Upper lobe of right lung (tissue), 1 donor: ENCODE data around the gene LIX1. TPM values are rescaled to one million over a fixed set of nuclear protein-coding genes. Genes with fewer than 3 reads are reported as not detected.
A peak's percentile ranks its signal among the peaks of the same experiment; 100 is the strongest.

Experiments used
- ATAC-seq: fragments of 200-7000 bp; cut with Tn5 transposase; one replicate; pipeline ENCODE4 v1.9.1; 2020; ENCODE audit warnings: mild to moderate bottlenecking, moderate library complexity
- DNase-seq: peaks from one replicate; pipeline ENCODE4 v3.0.0-alpha.2; 2020
- H3K27ac ChIP-seq: fragments of 200-600 bp; one replicate; pipeline ENCODE4 v1.8.0; 2022
- H3K27me3 ChIP-seq: fragments of 200-600 bp; one replicate; pipeline ENCODE4 v1.8.0; 2022; ENCODE audit warnings: mild to moderate bottlenecking
- H3K36me3 ChIP-seq: fragments of 200-600 bp; one replicate; pipeline ENCODE4 v1.8.0; 2022
- H3K4me1 ChIP-seq: fragments of 200-600 bp; one replicate; pipeline ENCODE4 v1.8.0; 2022
- H3K4me3 ChIP-seq: fragments of 200-600 bp; one replicate; pipeline ENCODE4 v1.8.0; 2022; ENCODE audit warnings: mild to moderate bottlenecking
- H3K9me3 ChIP-seq: fragments of 200-600 bp; one replicate; pipeline ENCODE4 v1.8.0; 2022
- intact Hi-C: fragments of 100-400 bp; cut with DNase I; formaldehyde crosslinking; loops from one replicate; pipeline ENCODE4 v1.11.0; 2022
- total RNA-seq: library from RNA; stranded (reverse); fragmentation: NEBNext Ultra II Directional; extraction: Animal tissue kit (Norgen Biotek cat#: 25700); gene quantifications from one replicate; pipeline ENCODE4 v1.2.1, GENCODE V29; 2021
- TF ChIP-seq, protein P1 (sequence below): fragments of 200-600 bp; IDR thresholded peaks from one replicate; pipeline ENCODE4 v1.8.0; 2022; ENCODE audit warnings: antibody characterized with exemption
- donor health status: DM: no; HTN: yes; CAD: no; lungs with severe emphysema.

Gene LIX1
- total RNA-seq, 1 donor from 2014 or later: not detected

DNA sequence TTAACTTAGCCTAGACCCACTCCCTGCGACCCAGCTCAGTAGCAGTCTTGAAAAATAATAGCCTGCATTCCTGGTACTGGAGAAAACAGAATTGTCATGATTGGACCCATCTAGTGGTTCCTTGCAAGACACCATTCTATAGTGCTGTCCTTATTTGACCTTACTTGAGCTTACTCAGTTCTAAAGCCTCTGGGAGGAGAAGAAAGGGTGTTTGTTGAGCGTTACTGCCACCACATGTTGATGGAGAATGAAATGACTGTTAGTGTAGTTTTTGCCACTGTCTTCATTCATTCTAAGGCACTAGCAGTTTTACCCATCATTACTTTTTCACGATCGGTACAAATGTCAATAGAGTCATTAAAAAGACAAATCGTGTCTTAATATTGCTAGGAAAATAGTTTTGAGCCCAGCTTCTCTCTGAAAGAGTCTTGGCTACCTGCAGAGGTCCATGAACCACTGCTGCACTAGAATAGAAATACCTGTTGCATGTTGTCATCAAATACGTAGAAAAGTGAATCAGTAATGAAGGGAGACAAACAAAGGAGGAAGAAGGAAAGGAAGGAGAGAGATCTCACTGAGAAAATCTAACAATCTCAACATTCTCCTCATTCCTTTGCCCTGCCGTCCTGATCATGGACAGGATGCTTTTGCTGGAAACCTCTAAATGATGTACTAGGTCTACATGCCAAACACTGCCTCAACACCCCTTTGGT is 96.0 kb downstream of the LIX1 start:
- TF ChIP-seq, protein P1, sequence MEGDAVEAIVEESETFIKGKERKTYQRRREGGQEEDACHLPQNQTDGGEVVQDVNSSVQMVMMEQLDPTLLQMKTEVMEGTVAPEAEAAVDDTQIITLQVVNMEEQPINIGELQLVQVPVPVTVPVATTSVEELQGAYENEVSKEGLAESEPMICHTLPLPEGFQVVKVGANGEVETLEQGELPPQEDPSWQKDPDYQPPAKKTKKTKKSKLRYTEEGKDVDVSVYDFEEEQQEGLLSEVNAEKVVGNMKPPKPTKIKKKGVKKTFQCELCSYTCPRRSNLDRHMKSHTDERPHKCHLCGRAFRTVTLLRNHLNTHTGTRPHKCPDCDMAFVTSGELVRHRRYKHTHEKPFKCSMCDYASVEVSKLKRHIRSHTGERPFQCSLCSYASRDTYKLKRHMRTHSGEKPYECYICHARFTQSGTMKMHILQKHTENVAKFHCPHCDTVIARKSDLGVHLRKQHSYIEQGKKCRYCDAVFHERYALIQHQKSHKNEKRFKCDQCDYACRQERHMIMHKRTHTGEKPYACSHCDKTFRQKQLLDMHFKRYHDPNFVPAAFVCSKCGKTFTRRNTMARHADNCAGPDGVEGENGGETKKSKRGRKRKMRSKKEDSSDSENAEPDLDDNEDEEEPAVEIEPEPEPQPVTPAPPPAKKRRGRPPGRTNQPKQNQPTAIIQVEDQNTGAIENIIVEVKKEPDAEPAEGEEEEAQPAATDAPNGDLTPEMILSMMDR: no peak
- intact Hi-C loops: no loop called here
- Histone ChIP-seq H3K4me3 (no peak overlapping the region), H3K4me1 (no peaks in the 10 kb centered on the region), H3K9me3 (no peaks in the 10 kb centered on the region), H3K27me3 (no peaks in the 10 kb centered on the region), H3K27ac (no peak overlapping the region), H3K36me3 (no peaks in the 10 kb centered on the region)
- DNase-seq: no peak
- no peak for ATAC-seq

- ATAC-seq (peak; percentile 63), DNase-seq (no peak)
- intact Hi-C loops: no loop called here
- TF ChIP-seq, protein P1: peak; percentile 24
- H3K27me3 ChIP-seq: no peaks in the 10 kb centered on the region
- no peak overlapping the region for H3K4me3 ChIP-seq
- no peaks in the 10 kb centered on the region for H3K4me1 ChIP-seq
- no peaks in the 10 kb centered on the region for H3K9me3 ChIP-seq
- no peaks in the 10 kb centered on the region for H3K36me3 ChIP-seq
- no peak overlapping the region for H3K27ac ChIP-seq
Measured at GRCh38 chr5:97044052-97044451, 98.4 kb downstream of the LIX1 start.

- Histone ChIP-seq H3K36me3 (no peaks in the 10 kb centered on the region), H3K4me3 (no peak overlapping the region), H3K4me1 (no peaks in the 10 kb centered on the region), H3K9me3 (no peaks in the 10 kb centered on the region), H3K27ac (peak overlapping the region; percentile 37), H3K27me3 (no peaks in the 10 kb centered on the region)
- DNase-seq (no peak), ATAC-seq (peak; percentile 15)
- TF ChIP-seq, protein P1: no peak
- intact Hi-C loops: no loop called here
Measured at GRCh38 chr5:97043511-97043910, 98.9 kb downstream of the LIX1 start.

DNA sequence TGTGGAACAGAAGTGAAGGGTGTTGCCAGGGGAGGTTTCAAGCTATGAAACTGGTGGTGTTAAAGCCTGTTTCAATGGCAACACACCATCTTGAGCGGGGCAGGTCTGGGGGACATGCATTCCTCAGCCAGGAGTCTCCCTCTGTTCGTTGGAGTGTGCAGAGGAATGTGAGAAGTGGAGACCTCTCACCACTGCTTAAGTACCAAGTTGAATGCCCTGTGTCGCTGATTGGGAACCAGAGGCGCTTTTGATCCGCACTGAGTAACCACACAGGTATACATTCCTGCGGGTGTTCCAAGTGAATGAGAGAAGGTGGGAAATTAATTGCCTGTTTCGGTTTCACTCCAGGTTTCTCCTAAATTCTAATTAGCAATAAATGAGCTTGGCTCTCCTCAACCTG is 99.4 kb downstream of the LIX1 start:
- H3K27me3 ChIP-seq: no peaks in the 10 kb centered on the region
- intact Hi-C loops: no loop called here
- TF ChIP-seq, protein P1: no peak
- no peaks in the 10 kb centered on the region for H3K36me3 ChIP-seq
- DNase-seq: no peak
- ATAC-seq: peak; percentile 90
- no peaks in the 10 kb centered on the region for H3K9me3 ChIP-seq
- H3K4me3 ChIP-seq: no peak overlapping the region
- no peaks in the 10 kb centered on the region for H3K4me1 ChIP-seq
- H3K27ac ChIP-seq: no peak overlapping the region

Other genes with a start within 250 kb of the LIX1 start
- 50.6 TPM for gene LNPEP, start 206.5 kb downstream of the LIX1 start, total RNA-seq
- 22.2 TPM for gene RIOK2, start 40.6 kb upstream of the LIX1 start, total RNA-seq